ENCODE results near the gene TM7SF2. TPM values are rescaled to one million over a fixed set of nuclear protein-coding genes. Genes with fewer than 3 reads are reported as not detected.
"Not testable (repeated sequence)": the region's sequence is repeated elsewhere in the genome, so short reads cannot be mapped to it uniquely, and the experiment has no call there.

The TM7SF2 gene
- total RNA-seq, 1 donor from 2014 or later: 37.5 TPM

GRCh38 chr11:65114538-65115171, 3.0 kb downstream of the TM7SF2 start:
- DNase-seq (ENCODE audit: low spot score): no peak

- DNase-seq (ENCODE audit: low spot score): no peak
Observed at GRCh38 chr11:65115361-65116082, 3.9 kb downstream of the TM7SF2 start.

DNA sequence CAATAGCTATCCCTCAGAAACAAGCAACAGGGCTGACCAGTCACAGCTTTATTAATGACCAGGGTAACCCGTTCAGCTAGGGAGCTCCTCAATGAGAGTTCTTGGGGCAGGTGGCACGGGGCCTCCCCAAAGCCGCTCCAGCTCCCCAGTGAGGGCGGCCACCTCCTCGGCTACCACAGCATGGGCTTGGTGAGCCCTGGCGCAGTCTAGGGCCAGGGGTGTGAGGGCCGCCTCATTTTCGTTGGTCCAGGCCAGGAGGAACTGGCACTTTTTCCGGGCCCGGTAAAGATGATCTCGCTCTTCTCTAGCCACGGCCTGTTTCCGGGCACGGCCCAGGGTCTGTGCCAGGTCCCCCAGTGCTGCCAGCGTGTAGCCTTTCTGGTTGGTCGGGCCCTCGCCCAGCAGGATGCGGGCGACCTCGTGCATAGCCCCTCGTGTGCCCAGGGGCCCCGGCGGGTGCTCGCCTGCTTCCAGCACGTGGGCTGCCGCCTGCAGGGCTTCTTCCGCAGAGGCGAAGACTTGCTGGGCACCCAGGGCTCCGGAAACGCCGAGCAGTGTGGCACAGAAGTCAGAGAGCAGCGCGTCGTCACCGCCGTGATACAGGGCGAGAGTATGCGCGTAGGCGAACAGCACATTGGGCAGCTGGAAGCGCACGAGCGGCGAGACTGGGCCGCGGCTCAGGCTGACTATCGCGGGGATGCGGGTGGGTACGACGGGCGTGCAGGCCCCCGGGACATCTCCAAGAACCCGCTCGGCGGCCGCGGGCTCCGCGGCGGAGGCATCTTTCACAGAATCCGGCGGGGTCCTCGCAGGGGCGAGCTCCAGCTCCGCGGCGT, 4.9 kb downstream of the TM7SF2 start:
- peak; percentile 54 for DNase-seq (ENCODE audit: low spot score)

DNA sequence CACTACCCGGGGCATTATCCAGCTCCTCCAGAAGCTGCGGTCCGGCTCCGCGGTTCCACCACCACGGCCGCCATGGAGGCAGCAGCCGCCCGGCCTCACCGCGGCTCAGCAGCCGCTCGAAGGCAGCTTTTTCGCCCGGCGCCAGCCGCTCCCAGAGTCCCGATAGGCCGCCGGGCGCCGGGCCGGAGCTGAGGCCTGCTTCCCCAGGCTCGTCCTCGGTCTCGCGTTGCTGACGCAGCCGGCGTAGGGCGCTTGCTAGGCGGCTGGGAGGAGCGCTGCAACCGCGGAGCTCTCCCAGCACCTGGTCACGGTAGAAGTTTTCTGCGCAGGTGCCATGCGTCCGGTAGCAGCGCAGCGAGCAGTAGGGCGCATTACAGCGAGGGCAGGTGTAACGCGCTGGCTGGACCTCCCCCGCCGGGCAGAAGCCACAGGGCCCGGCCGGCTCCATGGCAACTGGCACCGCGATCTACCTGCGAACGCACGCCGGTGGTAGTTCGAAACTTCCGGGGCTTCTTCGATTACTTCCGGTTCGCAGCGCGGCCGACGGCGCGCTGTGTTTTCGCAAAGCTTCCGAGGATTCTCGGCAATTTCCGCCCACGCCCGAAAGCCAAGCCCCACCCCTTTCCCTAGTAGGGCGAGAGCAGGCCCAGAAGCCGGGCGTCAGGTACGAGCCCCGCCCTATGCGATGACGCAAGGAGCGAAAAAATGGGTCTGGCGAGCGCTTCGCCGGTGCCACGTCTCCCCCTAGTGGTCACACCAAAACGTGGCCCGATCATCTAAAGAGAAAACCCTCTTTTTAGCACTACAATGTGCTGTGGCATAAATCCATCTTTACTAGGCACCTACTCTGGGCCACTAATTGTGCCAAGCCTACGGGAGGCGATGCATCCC, 5.8 kb downstream of the TM7SF2 start, which contains the start of gene ZNHIT2:
TSS of gene ZNHIT2 (minus strand) at position 496 of the 891 bp plus-strand sequence. CDS start at position 448, 48 bp downstream.
- peak; percentile 100 for DNase-seq (ENCODE audit: low spot score)

- DNase-seq (ENCODE audit: low spot score): peak; percentile 52
Observed at GRCh38 chr11:65118097-65118837, 6.6 kb downstream of the TM7SF2 start.

GRCh38 chr11:65118891-65119669, 7.4 kb downstream of the TM7SF2 start:
- DNase-seq (ENCODE audit: low spot score): not testable (repeated sequence)

GRCh38 chr11:65119670-65119995, 8.0 kb downstream of the TM7SF2 start:
- no peak for DNase-seq (ENCODE audit: low spot score)

DNA sequence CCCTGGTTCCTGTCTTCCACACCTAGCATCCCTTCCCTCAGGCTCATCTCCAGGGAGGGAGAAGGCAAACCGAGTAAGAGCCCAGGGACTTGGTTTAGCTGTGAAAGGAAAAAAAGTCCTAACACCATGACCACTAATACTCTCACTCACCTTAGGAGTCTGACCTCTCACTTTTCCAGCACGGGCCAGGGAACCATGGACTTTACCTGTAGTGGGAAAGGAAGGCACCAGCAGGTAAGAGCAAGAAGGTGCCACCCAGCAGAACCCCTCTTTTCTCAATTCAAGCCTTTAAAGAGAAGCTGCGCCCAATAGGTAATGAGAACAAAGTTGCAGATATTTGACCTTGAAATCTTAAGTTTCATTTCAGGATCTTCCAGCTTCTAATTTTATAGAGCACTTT, 9.2 kb downstream of the TM7SF2 start:
- no peak for DNase-seq (ENCODE audit: low spot score)

DNA sequence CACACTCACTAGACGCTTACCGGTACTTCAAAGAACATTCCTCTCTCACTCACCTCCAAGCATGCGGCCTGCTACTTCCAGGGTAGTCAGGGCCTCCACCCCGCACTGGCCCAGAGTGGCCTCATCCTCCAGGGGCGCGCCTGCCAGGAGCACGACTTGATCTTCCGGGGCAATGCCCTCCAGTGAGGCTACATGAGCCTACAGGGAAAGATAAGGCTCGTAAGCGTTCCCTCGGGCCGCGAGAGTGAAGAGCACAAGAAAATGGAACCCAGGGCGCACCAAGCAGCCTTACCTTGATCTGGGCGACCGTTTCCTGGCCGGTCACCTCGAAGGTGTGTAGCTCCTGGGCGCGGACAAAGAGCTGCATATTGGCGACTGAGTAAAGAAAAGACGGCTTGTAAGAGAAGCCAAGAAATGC, 9.8 kb downstream of the TM7SF2 start:
- DNase-seq (ENCODE audit: low spot score): no peak

DNA sequence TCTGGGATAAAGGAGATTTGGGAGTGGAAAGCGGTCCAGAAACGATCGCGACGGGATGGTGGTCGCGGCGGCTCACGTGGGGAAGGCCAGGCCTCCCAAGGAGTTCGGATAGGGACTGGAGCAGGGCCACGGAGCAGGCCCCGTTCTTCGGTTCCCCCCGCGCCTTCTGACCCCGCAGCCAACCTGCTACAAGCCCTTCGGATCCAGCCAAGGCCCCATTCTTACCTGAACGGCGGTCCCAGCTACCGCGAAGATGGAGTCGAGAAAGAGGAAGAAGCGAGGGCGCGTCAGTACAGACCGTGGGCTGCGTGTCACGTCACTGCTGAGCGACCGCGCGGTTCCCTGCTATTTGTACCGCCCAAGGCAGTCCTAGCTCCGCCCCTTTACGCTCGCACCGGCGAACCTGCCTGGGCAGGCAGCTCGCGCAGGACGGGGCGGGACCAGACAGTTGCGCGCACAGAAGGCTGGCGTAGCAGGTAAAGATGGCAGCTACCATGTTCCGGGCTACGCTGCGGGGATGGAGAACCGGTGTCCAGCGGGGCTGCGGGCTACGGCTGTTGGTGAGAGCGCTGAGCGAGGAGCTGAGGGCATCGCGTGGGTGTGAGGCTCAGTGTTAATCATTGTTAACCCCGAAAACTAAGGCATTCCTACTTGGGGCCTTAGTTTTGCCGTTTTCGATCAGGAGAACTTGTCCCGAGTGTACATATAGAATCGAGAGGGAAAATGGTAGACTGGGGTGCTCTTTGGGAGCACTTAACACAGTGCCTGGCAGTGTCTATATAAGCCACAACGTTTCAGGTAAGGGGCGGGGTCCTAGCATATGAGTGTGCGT, 10.4 kb downstream of the TM7SF2 start, which contains the start of the genes FAU and MRPL49:
TSS of gene FAU (minus strand) at position 270 of the 832 bp plus-strand sequence. CDS start 321 bp downstream, outside the sequence.
TSS of gene MRPL49 (plus strand) at position 457 of the 832 bp plus-strand sequence. CDS start at position 483, 26 bp downstream.
- DNase-seq (ENCODE audit: low spot score): peak; percentile 98

- DNase-seq (ENCODE audit: low spot score): no peak
Observed at GRCh38 chr11:65124480-65125196, 13.0 kb downstream of the TM7SF2 start.

GRCh38 chr11:65125197-65126056, 13.8 kb downstream of the TM7SF2 start:
- DNase-seq (ENCODE audit: low spot score): no peak

DNA sequence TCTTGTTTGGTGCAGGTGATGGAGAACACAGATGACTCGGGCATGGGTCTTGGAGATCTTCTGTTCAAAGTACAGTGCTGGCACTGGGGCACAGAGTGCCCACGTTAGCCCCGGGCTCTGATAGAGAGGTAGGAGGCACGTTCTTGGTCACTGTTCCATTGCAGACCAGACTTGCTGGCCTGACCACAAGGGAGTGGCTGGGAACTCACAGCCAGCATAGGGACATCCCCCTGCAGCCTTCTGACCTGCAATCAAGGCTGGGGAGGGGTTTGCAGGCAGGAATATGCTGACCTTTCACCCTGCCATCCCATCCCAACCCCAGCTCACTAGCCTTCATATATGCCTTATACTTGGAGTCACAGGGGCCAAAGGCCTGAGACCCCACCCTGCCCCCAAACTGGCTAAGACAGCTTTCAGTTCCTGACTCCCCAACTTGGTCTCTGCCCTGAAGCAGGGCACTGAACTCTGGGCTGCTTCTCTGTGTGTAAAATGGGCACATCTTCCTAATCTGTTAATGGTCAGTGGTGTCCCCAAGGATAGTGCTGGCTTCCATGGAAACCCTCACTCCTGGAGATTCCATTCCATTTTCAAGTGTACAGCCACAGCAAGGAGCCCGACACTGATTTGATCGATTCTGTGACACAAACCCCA, 15.1 kb downstream of the TM7SF2 start:
- DNase-seq (ENCODE audit: low spot score): no peak

- no peak for DNase-seq (ENCODE audit: low spot score)
Observed at GRCh38 chr11:65127473-65128181, 16.0 kb downstream of the TM7SF2 start.

DNA sequence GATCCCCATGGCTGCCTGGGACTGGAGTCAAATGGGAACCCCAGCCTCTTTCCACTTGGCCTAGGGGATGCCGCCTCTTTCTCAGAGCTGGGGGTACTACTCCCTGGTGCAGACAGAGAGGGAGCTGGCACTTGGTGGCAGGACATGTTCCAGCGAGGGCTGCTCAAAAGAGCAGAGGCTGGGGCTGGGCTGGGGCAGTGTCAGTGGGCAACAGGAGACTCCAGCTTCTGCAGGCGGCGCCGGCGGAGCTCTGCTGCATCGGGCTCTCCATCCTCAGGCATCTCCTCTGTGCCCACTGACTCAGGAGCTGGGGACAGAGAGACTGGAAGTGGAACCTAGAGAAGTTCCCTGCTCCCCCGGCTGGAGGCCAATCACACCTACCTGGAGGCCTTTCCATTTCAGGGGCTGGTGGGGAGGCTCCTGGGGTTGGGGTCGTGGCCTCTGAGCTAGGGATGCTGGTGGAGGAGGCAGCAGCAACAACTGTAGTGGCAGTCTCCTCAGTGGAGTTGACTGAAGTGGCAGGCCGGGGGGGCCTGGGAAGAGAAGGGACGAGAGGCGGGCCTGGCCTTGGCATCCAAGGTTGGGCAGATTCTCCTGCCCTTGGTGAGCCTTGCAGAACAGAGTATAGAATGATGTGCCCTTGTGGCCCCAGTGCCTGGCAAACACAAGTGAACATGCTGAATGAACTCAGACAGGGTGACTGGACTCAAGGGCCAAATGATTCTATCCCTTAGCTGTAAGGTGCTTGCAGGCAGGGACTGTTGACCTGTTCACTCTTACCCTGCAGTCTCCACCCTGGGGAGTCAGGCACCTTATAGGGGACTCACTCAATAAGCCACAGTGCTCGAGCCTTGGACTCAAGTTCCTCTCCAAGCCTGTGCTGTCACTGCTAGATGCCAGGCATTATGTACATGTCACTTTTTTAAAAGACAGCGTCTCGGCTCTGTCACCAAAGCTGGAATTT, 16.8 kb downstream of the TM7SF2 start:
- no peak for DNase-seq (ENCODE audit: low spot score)
